RWPE2 (cell line): ENCODE data around the gene SORCS2.

Source experiments
- ATAC-seq: fragments of 200-7000 bp; cut with Tn5 transposase; 3 replicates; pipeline ENCODE4 v1.9.1; 2021; ENCODE audit warnings: low read depth
- DNase-seq: peaks from one replicate; pipeline ENCODE4 v3.0.0-alpha.2; 2020; ENCODE audit warnings: low spot score
- H3K27ac ChIP-seq: fragments of 450-650 bp; 2 replicates; pipeline ENCODE4 v1.5.1; 2017; ENCODE audit warnings: mild to moderate bottlenecking; ENCODE audit not compliant: poor library complexity, severe bottlenecking
- H3K27me3 ChIP-seq: fragments of 250-450 bp; sonication (Bioruptor Pico); 2 replicates; pipeline ENCODE4 v1.5.1; 2021; ENCODE audit warnings: mild to moderate bottlenecking, moderate library complexity; ENCODE audit not compliant: insufficient read depth, poor library complexity, severe bottlenecking
- H3K36me3 ChIP-seq: fragments of 250-450 bp; sonication (Bioruptor Pico); 2 replicates; pipeline ENCODE4 v1.5.1; 2020; ENCODE audit warnings: low read depth, mild to moderate bottlenecking, moderate library complexity
- H3K4me1 ChIP-seq: fragments of 250-450 bp; sonication (Bioruptor Pico); 2 replicates; pipeline ENCODE4 v1.5.1; 2021; ENCODE audit warnings: mild to moderate bottlenecking, moderate library complexity; ENCODE audit not compliant: insufficient read depth, poor library complexity, severe bottlenecking
- H3K4me3 ChIP-seq: fragments of 250-450 bp; sonication (Bioruptor Pico); 2 replicates; pipeline ENCODE4 v1.5.1; 2021; ENCODE audit warnings: mild to moderate bottlenecking, moderate library complexity; ENCODE audit not compliant: severe bottlenecking
- H3K9me3 ChIP-seq: fragments of 250-450 bp; sonication (Bioruptor Pico); 2 replicates; pipeline ENCODE4 v1.5.1; 2021; ENCODE audit warnings: mild to moderate bottlenecking, moderate library complexity; ENCODE audit not compliant: severe bottlenecking
- TF ChIP-seq, protein P1 (sequence below): fragments of 450-650 bp; IDR thresholded peaks from one replicate; pipeline ENCODE4 v1.5.1; 2017; ENCODE audit warnings: mild to moderate bottlenecking, moderate library complexity; ENCODE audit not compliant: poor library complexity, severe bottlenecking

The SORCS2 gene

DNA sequence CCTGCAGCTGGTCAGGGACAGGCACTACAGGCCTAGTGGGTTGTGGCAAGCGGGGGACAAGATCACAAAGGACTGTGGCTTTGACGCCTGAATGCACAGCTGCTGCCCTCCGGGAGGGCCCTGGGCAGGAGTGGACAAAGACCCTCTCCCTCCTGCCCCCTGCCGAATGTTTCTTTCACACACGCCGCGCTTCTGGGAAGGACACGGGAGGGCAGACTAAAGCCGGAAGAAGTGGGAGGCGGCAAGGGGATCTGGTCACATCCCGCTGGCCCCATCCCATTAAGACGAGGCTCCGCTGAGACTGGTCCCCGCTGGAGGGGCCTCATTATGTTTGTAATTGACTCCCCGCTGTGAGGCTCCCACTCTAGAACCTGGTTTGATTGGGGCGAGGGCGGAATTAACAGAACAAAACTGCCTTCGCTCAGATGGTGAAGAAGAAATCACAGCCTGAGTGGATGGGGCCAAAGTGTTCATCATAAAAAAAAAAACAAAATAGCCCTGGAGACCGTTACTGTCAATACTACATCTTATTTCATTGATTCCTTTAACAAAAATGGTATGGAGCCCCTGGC, 280.2 kb downstream of the SORCS2 start:
- Histone ChIP-seq H3K27ac (no peak overlapping the region), H3K36me3 (no peaks in the 10 kb centered on the region), H3K9me3 (no peaks in the 10 kb centered on the region), H3K4me3 (no peak overlapping the region), H3K27me3 (no peaks in the 10 kb centered on the region), H3K4me1 (no peaks in the 10 kb centered on the region)
- no peak for ATAC-seq
- DNase-seq: no peak
- TF ChIP-seq, protein P1, sequence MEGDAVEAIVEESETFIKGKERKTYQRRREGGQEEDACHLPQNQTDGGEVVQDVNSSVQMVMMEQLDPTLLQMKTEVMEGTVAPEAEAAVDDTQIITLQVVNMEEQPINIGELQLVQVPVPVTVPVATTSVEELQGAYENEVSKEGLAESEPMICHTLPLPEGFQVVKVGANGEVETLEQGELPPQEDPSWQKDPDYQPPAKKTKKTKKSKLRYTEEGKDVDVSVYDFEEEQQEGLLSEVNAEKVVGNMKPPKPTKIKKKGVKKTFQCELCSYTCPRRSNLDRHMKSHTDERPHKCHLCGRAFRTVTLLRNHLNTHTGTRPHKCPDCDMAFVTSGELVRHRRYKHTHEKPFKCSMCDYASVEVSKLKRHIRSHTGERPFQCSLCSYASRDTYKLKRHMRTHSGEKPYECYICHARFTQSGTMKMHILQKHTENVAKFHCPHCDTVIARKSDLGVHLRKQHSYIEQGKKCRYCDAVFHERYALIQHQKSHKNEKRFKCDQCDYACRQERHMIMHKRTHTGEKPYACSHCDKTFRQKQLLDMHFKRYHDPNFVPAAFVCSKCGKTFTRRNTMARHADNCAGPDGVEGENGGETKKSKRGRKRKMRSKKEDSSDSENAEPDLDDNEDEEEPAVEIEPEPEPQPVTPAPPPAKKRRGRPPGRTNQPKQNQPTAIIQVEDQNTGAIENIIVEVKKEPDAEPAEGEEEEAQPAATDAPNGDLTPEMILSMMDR: no peak

DNA sequence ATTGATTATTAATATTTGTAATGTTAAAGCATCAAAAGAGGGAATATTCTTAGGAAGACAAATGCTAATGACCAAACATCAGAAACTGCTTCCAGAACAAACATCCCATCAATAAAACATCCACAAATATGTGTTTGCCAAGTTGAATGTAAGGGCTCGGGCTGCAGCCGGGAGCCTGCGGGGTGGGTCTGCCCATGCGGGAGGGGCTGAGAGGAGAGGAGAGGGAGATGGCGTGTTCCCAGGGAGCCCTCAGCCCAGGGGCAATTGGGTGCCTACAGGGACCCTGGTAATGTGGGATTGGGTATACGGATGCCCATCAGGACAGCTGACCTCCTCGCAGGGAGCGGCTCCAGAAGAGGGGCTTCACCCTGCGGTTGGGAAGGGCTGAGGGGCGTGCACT, 280.7 kb downstream of the SORCS2 start:
- ATAC-seq (no peak), DNase-seq (no peak)
- Histone ChIP-seq H3K36me3 (no peaks in the 10 kb centered on the region), H3K4me1 (no peaks in the 10 kb centered on the region), H3K9me3 (no peaks in the 10 kb centered on the region), H3K27me3 (no peaks in the 10 kb centered on the region), H3K4me3 (no peak overlapping the region), H3K27ac (no peak overlapping the region)
- TF ChIP-seq, protein P1: no peak

DNA sequence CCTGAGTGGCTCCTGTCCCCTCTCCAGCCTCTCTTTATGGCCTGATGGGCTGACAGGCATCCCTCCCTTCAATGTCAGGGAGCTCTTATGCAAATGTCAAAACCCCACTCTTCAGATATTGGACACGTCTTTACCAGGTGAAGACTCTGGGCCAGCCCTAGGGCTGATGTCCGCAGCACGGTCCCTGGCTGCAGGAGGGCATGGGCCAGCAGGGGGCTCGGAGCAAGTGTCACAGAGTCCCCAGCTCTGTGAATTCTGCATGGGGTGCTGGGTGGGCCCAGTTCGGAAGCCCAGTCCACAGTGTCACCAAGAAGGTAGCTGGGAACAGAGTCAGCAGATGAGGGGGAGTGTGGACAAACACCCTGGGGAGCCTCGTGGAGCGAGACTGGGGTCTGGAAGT, 282.0 kb downstream of the SORCS2 start:
- TF ChIP-seq, protein P1: no peak
- DNase-seq: no peak
- H3K4me1 ChIP-seq: no peaks in the 10 kb centered on the region
- H3K27me3 ChIP-seq: no peaks in the 10 kb centered on the region
- no peak overlapping the region for H3K4me3 ChIP-seq
- no peak overlapping the region for H3K27ac ChIP-seq
- ATAC-seq: no peak
- H3K9me3 ChIP-seq: no peaks in the 10 kb centered on the region
- no peaks in the 10 kb centered on the region for H3K36me3 ChIP-seq

DNA sequence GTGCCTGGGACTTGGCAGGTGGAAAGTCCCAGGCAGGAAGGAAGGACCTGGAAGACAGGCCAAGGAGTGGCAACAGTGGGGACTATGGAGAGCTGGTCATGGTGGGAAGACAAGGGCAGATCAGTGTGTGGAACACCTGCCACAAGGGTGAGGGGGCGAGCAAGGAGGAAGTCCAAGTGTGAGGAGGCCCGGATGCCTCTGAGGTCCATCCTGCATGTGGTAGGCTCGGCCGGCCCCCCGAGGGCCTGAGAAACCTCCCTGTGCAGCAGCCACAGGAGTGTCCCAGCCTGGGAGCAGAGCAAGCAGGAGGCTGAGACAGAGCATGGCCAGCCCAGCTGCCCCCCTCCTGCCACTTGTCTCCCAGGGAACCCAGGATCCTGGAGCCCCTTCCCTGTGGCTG, 282.9 kb downstream of the SORCS2 start:
- Histone ChIP-seq H3K36me3 (no peaks in the 10 kb centered on the region), H3K27me3 (no peaks in the 10 kb centered on the region), H3K4me3 (no peak overlapping the region), H3K9me3 (no peaks in the 10 kb centered on the region), H3K27ac (no peak overlapping the region), H3K4me1 (no peaks in the 10 kb centered on the region)
- DNase-seq (no peak), ATAC-seq (no peak)
- TF ChIP-seq, protein P1: no peak

DNA sequence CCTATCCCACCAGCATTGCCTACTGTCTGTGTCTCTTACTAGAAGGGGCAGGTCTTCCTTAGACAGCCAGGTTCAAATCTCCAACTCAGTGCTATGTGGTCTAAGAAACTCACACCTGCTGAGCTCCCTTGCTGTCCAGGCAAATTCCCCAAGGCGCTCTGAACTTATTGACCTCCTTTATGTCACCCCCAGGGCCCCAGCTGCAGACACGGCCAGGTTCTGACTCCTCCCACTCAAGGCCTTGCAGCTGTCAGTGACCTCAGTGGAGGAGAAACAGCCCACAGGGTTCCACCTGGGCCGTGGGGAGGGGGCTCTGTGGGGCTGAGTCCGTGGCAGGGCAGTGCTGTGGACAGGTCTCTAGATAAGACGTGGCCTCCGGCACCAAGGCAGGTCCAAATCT, 284.5 kb downstream of the SORCS2 start:
- H3K27ac ChIP-seq: no peak overlapping the region
- H3K27me3 ChIP-seq: no peaks in the 10 kb centered on the region
- H3K4me1 ChIP-seq: no peaks in the 10 kb centered on the region
- no peaks in the 10 kb centered on the region for H3K9me3 ChIP-seq
- ATAC-seq (no peak), DNase-seq (no peak)
- H3K4me3 ChIP-seq: no peak overlapping the region
- TF ChIP-seq, protein P1: no peak
- no peaks in the 10 kb centered on the region for H3K36me3 ChIP-seq
